ENCODE data around the gene NCMAP.
A peak's percentile ranks its signal among the peaks of the same experiment; 100 is the strongest.

Gene NCMAP

DNA sequence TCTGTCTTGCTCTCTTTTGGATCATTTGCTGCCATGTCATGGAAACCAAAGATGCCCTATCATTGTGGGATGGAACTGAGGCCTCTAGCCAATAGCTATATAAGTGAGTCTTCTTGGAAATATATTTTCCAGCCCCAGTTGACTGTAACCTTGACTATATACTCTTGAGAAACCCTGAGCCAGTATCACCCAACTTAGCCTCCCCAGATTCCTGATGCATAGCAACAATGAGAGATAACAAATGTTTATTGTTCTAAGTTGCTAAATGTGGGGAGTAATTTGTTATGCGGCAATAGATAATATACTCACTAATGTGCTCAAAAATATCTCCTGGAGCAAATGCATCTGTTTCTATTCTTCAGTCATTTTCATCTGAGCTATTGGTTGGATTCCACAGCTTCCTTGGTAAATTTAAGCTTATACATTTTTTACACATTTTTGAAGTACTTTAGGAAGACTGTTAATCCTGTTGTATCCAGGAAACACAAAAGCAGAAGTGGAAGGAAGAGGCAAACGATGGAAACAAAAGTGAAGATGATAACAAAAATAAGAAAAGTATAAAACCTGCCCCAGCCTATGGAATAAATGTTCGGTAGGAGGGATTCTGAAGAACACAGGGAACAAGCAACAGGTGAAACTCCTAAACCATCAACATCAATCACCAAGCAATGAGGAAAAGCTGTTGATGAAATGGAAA is 80.9 kb downstream of the NCMAP start:
- DNase-seq: no peak

GRCh38 chr1:24639094-24639493 is 83.2 kb downstream of the NCMAP start:
- DNase-seq: no peak

DNA sequence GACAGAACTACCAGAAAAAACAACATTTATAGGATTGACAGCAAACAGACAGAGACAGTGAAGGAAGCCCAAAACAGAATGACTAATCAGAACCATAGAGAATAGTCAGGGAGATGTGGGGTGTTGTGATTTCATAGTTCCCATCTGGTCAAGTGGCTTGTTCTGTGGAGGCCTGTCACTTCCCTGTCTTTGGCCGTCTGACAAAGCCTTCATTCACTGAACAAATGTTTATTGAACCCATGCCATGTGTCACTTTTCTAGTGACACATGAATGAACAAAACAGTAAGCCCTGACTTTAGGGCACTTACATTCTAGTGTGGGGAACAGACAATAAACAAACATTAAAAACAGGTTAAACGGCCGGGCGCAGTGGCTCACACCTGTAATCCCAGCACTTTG is 84.0 kb downstream of the NCMAP start:
- no peak for DNase-seq

DNA sequence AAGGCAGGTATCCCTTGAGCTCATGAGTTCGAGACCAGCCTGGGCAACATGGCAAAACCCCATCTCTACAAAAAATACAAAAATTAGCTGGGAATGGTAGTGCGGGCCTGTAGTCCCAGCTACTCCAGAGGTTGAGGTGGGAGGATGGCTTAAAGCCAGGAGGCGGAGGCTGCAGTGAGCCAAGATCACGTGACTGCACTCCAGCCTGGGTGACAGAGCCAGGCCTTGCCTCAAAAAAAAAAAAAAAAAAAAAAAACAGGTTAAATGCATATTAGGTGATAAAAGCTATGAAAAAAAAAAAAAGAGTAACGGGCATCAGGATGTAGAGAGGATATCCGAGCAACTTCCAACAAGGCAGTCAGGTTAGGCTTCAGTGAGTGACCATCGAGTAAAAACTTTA is 84.4 kb downstream of the NCMAP start:
- DNase-seq: no peak

DNA sequence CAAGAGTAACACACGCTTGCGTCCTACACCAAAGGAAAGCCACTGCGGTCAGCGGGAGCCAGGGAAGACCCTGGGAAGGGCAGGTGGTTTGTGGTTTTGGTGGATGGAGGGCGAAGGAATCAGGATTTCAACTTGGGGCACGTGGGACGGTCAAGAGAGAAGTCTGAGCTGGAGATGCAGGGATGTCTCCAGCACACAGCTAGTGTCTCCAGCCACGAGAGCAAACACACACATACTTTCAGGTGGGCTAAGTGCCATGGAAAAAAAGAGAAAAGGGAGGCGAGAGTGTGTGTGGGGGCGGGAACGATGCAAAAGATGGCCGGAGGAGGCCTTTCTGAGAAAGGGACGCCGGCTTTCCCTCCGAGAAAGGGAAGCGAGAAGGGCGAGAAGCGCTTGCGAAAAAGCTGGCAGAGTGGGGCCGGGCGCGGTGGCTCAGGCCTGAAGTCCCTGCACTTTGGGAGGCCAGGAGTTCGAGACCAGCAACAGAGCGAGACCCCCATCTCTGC is 85.8 kb downstream of the NCMAP start:
- DNase-seq: no peak

DNA sequence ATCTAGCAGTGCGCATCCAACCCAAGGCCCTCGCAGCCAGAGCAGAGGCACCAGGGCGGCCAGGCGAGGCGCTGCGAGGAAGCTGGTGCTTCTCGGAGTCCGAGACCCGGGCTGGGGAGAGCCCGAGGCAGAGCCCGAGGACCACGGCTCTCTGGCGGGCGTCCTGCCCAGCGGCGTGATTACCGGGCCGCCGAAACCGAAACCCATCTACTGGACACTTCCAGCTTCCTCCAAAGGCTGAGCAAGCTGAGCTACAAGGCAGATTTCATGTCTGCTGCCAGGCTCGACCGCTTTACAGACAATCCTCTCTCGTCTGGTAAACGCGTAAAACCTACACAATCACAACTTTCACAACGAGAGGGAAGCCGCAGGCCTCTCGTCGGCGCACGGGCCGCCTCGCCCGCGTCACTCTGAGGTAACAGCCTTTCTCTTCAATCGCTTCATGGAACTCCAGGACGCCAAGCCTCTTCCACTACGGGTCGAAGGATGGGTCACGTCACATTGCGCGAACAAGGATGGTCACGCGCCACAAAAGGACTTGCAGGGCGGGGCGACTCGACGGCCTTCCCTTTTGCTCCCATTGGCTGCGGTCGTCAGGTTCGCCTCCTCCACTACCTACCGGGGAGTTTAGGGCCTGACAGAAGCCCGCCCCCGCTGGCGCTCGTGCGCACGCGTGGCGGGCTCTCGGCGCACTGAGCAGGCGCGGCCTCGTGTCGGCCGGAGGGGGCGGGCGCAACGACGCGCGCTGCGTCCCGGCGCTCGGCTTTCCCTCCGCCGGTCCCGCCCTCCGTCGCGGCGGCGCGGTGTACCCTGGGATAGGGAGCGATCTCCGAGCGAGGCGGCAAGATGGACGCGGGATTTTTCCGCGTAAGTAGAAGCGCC is 86.8 kb downstream of the NCMAP start, which contains the start of gene SRRM1:
TSS of gene SRRM1 (plus strand) at position 822 of the 882 bp plus-strand sequence. CDS start at position 847, 25 bp downstream.
- DNase-seq: peak; percentile 99

- no peak for DNase-seq
Measured at GRCh38 chr1:24643363-24644099, 87.6 kb downstream of the NCMAP start.

GRCh38 chr1:24644100-24644384 is 88.2 kb downstream of the NCMAP start:
- DNase-seq: no peak

GRCh38 chr1:24648919-24649318 is 93.0 kb downstream of the NCMAP start:
- no peak for DNase-seq

DNA sequence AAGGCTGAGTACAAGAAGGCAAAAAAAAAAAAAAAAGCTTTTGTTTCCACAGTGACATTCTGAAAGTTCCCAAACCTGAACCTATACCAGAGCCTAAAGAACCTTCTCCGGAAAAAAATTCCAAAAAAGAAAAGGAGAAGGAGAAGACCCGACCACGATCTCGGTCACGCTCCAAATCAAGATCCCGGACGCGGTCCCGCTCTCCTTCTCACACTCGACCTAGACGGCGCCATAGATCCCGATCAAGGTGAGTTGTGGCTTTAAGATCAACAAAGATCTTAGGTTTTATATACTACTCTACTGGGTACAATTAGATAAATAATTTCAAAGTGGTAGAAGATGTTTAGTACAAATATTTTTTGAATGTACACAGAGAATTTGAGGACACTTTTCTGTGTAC is 96.5 kb downstream of the NCMAP start:
- DNase-seq: no peak

GRCh38 chr1:24654010-24654409 is 98.1 kb downstream of the NCMAP start:
- DNase-seq: no peak

DNA sequence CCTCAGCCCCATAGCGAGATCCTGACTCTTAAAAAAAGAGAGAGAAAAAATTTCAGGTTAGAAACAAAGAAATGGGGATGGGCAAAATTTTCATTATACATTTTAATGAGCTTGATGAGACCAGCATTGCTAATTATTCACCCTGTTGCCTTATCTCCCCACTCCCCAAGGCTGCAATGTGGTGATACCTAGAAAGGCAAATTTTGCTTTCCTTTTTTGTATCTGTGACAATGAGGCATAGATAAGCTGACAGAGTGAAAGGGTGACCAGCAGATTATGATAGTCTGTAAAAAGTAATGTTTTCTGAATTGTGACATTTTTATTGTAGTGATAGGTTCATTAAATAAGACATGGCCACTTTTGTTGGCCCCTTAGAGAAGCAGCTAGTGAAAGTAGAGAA is 100.2 kb downstream of the NCMAP start:
- no peak for DNase-seq

DNA sequence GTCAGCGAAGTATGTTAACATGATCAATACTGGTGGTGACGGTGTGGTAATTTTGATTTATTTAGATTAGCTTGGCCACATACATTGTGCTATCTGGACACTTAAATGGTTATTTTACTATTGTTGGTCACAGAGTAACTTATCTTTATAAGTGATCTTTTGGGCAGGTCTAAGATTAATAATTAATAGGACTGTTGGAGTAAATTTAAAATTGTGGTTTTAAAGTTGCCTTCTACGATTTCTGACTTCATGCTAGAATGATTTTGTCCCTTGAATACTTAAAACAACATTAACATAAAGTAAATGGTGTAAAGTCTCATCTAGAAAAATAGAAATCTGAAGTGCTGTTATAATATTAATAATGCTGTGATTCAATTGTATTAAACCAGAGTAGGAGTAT is 101.9 kb downstream of the NCMAP start:
- no peak for DNase-seq
